Measurements from ENCODE around the gene MICAL3.

MICAL3 gene

DNA sequence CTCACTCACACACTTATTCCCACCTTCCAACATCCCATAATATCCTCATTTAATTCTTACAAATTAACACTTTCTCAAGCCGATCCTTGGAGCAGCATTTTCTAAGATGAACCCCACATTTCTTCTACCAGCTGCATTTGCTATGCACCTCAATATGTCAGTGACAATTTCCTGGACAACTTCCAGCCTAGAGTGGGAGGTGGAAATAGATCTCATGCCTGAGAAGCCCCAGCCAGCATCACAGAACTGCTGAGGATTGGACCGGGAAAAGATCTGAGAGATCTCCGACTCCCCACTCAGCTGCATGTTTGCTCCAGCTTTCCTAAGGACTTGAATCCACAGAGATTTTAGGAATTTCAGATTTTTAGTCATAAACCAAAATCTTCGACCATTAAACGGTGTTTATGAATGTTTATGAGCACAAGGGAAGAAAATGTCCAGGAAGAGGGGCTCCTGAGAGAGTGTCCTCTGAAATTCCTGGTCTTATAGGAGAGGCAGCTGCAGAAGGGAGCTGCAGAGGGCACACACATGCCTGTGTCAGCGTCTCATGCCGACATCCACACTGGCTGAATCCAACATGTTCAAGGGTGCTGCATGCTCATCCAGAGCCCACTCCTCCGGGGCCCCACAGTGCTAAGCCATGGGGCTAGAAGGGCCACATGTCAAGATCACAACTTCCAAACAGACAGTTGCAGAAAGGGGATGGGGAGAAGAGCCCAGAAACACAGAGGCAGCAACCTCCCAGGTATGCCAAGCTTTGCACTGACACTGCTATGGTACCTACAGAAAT is 68.6 kb downstream of the MICAL3 start:
- Histone ChIP-seq H3K9me3 (ENCODE audit: control insufficient read depth, low read length) (no peaks in the 10 kb centered on the region), H3K4me1 (ENCODE audit: control insufficient read depth, insufficient read depth, low read length) (peaks cover 27% of the 10 kb centered on the region), H3K27ac (ENCODE audit: insufficient read depth, low read depth, low read length, poor library complexity, severe bottlenecking) (no peak overlapping the region), H3K36me3 (ENCODE audit: control insufficient read depth, insufficient read depth, low read length) (no peaks in the 10 kb centered on the region), H3K27me3 (ENCODE audit: control insufficient read depth, insufficient read depth, low read length, poor library complexity, severe bottlenecking) (no peaks in the 10 kb centered on the region), H3K4me3 (ENCODE audit: insufficient read depth, low read depth, low read length) (no peak overlapping the region)
- 90 to 94% methylated on average over 8 of the region's 8 CpGs for WGBS, 2 experiments

GRCh38 chr22:17954860-17955587 is 69.3 kb downstream of the MICAL3 start:
- H3K4me3 ChIP-seq (ENCODE audit: insufficient read depth, low read depth, low read length): no peak overlapping the region
- no peaks in the 10 kb centered on the region for H3K36me3 ChIP-seq (ENCODE audit: control insufficient read depth, insufficient read depth, low read length)
- H3K27ac ChIP-seq (ENCODE audit: insufficient read depth, low read depth, low read length, poor library complexity, severe bottlenecking): no peak overlapping the region
- WGBS, 2 experiments: 89 to 90% methylated on average over 8 of the region's 8 CpGs
- peaks cover 23% of the 10 kb centered on the region for H3K4me1 ChIP-seq (ENCODE audit: control insufficient read depth, insufficient read depth, low read length)
- H3K27me3 ChIP-seq (ENCODE audit: control insufficient read depth, insufficient read depth, low read length, poor library complexity, severe bottlenecking): no peaks in the 10 kb centered on the region
- no peaks in the 10 kb centered on the region for H3K9me3 ChIP-seq (ENCODE audit: control insufficient read depth, low read length)

DNA sequence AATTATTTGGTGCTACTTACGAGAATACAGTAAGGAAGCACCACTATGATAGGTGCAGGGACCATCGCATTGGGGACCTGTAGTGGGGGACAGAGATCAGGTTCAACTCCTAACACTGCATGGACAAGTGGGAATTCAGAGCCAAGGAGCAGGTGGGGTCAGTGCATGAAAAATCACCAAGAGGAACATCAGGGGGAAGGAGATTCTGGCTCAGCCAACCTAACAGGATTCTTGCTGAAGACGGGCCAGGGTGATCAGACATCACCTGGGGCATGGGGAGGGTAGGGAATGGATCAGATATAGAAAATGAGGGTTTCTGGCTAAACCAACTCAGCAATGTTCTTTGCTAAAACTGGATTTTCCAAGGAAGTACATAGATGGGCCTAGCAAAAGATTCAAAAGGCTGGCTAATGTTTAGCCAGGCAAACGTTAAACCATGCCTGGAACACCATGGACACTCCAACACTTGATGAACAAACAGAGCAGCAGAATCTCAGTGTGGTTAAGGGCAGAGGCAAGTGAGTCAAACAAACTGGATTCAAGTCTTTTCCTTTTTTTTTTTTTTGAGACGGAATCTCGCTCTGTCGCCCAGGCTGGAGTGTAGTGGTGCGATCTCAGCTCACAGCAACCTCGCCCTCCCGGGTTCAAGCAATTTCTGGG is 70.0 kb downstream of the MICAL3 start:
- no peaks in the 10 kb centered on the region for H3K27me3 ChIP-seq (ENCODE audit: control insufficient read depth, insufficient read depth, low read length, poor library complexity, severe bottlenecking)
- no peaks in the 10 kb centered on the region for H3K36me3 ChIP-seq (ENCODE audit: control insufficient read depth, insufficient read depth, low read length)
- H3K27ac ChIP-seq (ENCODE audit: insufficient read depth, low read depth, low read length, poor library complexity, severe bottlenecking): no peak overlapping the region
- no peaks in the 10 kb centered on the region for H3K9me3 ChIP-seq (ENCODE audit: control insufficient read depth, low read length)
- 93 to 95% methylated on average over 10 of the region's 10 CpGs for WGBS, 2 experiments
- H3K4me3 ChIP-seq (ENCODE audit: insufficient read depth, low read depth, low read length): no peak overlapping the region
- H3K4me1 ChIP-seq (ENCODE audit: control insufficient read depth, insufficient read depth, low read length): peaks cover 22% of the 10 kb centered on the region

DNA sequence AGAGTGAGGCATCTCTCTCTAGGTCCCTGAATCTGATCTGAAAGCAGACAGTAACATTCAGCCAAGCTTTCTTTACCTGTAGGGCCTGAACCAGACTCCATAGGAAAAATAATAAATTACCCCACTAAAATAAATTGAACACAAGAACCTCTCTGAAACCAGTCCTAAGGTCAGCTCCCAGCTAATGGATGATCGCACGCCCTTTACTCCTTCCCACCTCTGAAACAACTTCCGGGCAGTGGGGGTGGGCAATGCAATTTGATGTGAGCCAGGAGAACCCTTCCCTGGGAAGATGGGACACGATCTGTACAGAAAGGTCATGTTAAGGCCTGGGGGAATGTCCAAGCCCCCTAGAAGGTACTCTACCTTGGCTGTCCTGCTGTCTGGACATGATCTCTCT is 71.2 kb downstream of the MICAL3 start:
- H3K27me3 ChIP-seq (ENCODE audit: control insufficient read depth, insufficient read depth, low read length, poor library complexity, severe bottlenecking): no peaks in the 10 kb centered on the region
- WGBS, 2 experiments: 96 to 98% methylated on average over 4 of the region's 4 CpGs
- H3K36me3 ChIP-seq (ENCODE audit: control insufficient read depth, insufficient read depth, low read length): no peaks in the 10 kb centered on the region
- no peak overlapping the region for H3K4me3 ChIP-seq (ENCODE audit: insufficient read depth, low read depth, low read length)
- H3K4me1 ChIP-seq (ENCODE audit: control insufficient read depth, insufficient read depth, low read length): peaks cover 22% of the 10 kb centered on the region
- no peaks in the 10 kb centered on the region for H3K9me3 ChIP-seq (ENCODE audit: control insufficient read depth, low read length)
- H3K27ac ChIP-seq (ENCODE audit: insufficient read depth, low read depth, low read length, poor library complexity, severe bottlenecking): no peak overlapping the region

GRCh38 chr22:17952273-17952801 is 72.0 kb downstream of the MICAL3 start:
- 91 to 92% methylated on average over 9 of the region's 9 CpGs for WGBS, 2 experiments
- Histone ChIP-seq H3K4me1 (ENCODE audit: control insufficient read depth, insufficient read depth, low read length) (peaks cover 22% of the 10 kb centered on the region), H3K36me3 (ENCODE audit: control insufficient read depth, insufficient read depth, low read length) (no peaks in the 10 kb centered on the region), H3K9me3 (ENCODE audit: control insufficient read depth, low read length) (no peaks in the 10 kb centered on the region), H3K27ac (ENCODE audit: insufficient read depth, low read depth, low read length, poor library complexity, severe bottlenecking) (no peak overlapping the region), H3K4me3 (ENCODE audit: insufficient read depth, low read depth, low read length) (no peak overlapping the region), H3K27me3 (ENCODE audit: control insufficient read depth, insufficient read depth, low read length, poor library complexity, severe bottlenecking) (no peaks in the 10 kb centered on the region)

- Histone ChIP-seq H3K9me3 (ENCODE audit: control insufficient read depth, low read length) (no peaks in the 10 kb centered on the region), H3K27me3 (ENCODE audit: control insufficient read depth, insufficient read depth, low read length, poor library complexity, severe bottlenecking) (no peaks in the 10 kb centered on the region), H3K4me3 (ENCODE audit: insufficient read depth, low read depth, low read length) (no peak overlapping the region), H3K36me3 (ENCODE audit: control insufficient read depth, insufficient read depth, low read length) (no peaks in the 10 kb centered on the region), H3K27ac (ENCODE audit: insufficient read depth, low read depth, low read length, poor library complexity, severe bottlenecking) (no peak overlapping the region), H3K4me1 (ENCODE audit: control insufficient read depth, insufficient read depth, low read length) (peaks cover 31% of the 10 kb centered on the region)
- WGBS, 2 experiments: 90 to 92% methylated on average over 5 of the region's 5 CpGs
Measured at GRCh38 chr22:17951315-17951714, 73.0 kb downstream of the MICAL3 start.

- Histone ChIP-seq H3K27ac (ENCODE audit: insufficient read depth, low read depth, low read length, poor library complexity, severe bottlenecking) (no peak overlapping the region), H3K36me3 (ENCODE audit: control insufficient read depth, insufficient read depth, low read length) (no peaks in the 10 kb centered on the region), H3K27me3 (ENCODE audit: control insufficient read depth, insufficient read depth, low read length, poor library complexity, severe bottlenecking) (no peaks in the 10 kb centered on the region), H3K9me3 (ENCODE audit: control insufficient read depth, low read length) (no peaks in the 10 kb centered on the region), H3K4me3 (ENCODE audit: insufficient read depth, low read depth, low read length) (no peak overlapping the region), H3K4me1 (ENCODE audit: control insufficient read depth, insufficient read depth, low read length) (peaks cover 35% of the 10 kb centered on the region)
- 89 to 90% methylated on average over 10 of the region's 10 CpGs for WGBS, 2 experiments
Measured at GRCh38 chr22:17950651-17951214, 73.6 kb downstream of the MICAL3 start.

- Histone ChIP-seq H3K36me3 (ENCODE audit: control insufficient read depth, insufficient read depth, low read length) (no peaks in the 10 kb centered on the region), H3K4me1 (ENCODE audit: control insufficient read depth, insufficient read depth, low read length) (peaks cover 36% of the 10 kb centered on the region), H3K27me3 (ENCODE audit: control insufficient read depth, insufficient read depth, low read length, poor library complexity, severe bottlenecking) (no peaks in the 10 kb centered on the region), H3K4me3 (ENCODE audit: insufficient read depth, low read depth, low read length) (no peak overlapping the region), H3K9me3 (ENCODE audit: control insufficient read depth, low read length) (no peaks in the 10 kb centered on the region), H3K27ac (ENCODE audit: insufficient read depth, low read depth, low read length, poor library complexity, severe bottlenecking) (no peak overlapping the region)
- WGBS, 2 experiments: 90 to 94% methylated on average over 14 of the region's 14 CpGs
Measured at GRCh38 chr22:17949642-17950473, 74.5 kb downstream of the MICAL3 start.

DNA sequence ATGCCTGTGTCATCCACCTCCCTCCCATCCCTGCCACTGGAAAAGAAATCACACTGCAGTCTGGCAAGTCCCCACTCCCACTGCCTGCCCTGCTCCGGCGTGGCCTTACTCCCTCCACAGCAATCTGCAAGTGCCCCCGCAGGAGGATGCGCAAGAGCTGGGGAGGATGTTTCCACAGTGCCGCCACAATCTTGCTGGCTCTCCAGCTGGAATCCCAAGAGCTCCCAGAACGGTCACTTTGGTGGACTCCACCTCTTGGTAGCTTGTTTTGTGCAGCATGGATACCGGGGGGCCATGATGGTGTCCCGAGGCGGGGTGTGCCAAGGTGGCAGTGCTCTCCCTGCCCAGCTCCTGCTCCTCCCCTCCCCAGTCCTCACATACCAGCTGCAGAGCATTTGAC is 76.3 kb downstream of the MICAL3 start:
- peaks cover 54% of the 10 kb centered on the region for H3K4me1 ChIP-seq (ENCODE audit: control insufficient read depth, insufficient read depth, low read length)
- no peaks in the 10 kb centered on the region for H3K9me3 ChIP-seq (ENCODE audit: control insufficient read depth, low read length)
- H3K27me3 ChIP-seq (ENCODE audit: control insufficient read depth, insufficient read depth, low read length, poor library complexity, severe bottlenecking): no peaks in the 10 kb centered on the region
- H3K4me3 ChIP-seq (ENCODE audit: insufficient read depth, low read depth, low read length): no peak overlapping the region
- no peaks in the 10 kb centered on the region for H3K36me3 ChIP-seq (ENCODE audit: control insufficient read depth, insufficient read depth, low read length)
- no peak overlapping the region for H3K27ac ChIP-seq (ENCODE audit: insufficient read depth, low read depth, low read length, poor library complexity, severe bottlenecking)
- 93 to 95% methylated on average over 9 of the region's 9 CpGs for WGBS, 2 experiments
